ENCODE data around the gene NMRAL1. TPM values are rescaled to one million over a fixed set of nuclear protein-coding genes. Genes with fewer than 3 reads are reported as not detected.

The NMRAL1 gene
- polyA plus RNA-seq, 3 donors from 2014 or later: 46.1 to 65.3 (median 60.7) TPM

GRCh38 chr16:4450430-4450829, 24.0 kb downstream of the NMRAL1 start:
- Mint-ChIP-seq H3K36me3 (peaks cover 6 to 44% (median 8%) of the 10 kb centered on the region in 3 donors), H3K4me1 (no peaks in the 10 kb centered on the region), H3K27me3 (ENCODE audit: low read depth in 3 of 3) (no peaks in the 10 kb centered on the region)

DNA sequence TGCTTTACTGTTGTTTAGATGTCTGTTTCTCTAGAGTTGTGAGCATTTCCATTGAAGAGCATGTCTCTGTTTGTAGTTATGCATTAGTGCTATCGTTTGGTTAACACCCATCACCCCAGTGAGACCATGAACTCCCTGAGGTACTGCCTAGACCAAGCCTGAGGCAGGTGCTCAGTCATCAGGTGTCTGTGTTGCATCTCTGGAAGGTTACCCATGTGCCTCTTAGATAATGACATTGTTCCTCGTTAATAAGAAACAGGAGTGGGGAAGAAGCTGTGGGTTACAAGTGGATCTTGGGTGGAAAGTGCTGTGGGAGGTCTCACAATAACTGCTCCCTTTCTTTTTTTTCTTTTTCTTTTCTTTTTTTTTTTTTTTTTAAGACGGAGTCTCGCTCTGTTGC, 30.4 kb downstream of the NMRAL1 start:
- Mint-ChIP-seq H3K4me1 (no peaks in the 10 kb centered on the region), H3K4me3 (no peak overlapping the region), H3K27me3 (ENCODE audit: low read depth in 3 of 3) (peaks cover 2 to 7% (median 2%) of the 10 kb centered on the region in 3 donors), H3K36me3 (peaks cover 5 to 56% (median 33%) of the 10 kb centered on the region in 3 donors), H3K27ac (no peak overlapping the region), H3K9me3 (peaks cover 0 to 1% (median 0%) of the 10 kb centered on the region in 6 donors)
- DNase-seq: no peak

More at GRCh38 chr16:4450430-4450829, 24.0 kb downstream of the NMRAL1 start:
- no peak overlapping the region for H3K27ac Mint-ChIP-seq
- H3K9me3 Mint-ChIP-seq: peaks cover 0 to 1% (median 0%) of the 10 kb centered on the region in 6 donors
- DNase-seq: no peak
- H3K4me3 Mint-ChIP-seq: no peak overlapping the region

DNA sequence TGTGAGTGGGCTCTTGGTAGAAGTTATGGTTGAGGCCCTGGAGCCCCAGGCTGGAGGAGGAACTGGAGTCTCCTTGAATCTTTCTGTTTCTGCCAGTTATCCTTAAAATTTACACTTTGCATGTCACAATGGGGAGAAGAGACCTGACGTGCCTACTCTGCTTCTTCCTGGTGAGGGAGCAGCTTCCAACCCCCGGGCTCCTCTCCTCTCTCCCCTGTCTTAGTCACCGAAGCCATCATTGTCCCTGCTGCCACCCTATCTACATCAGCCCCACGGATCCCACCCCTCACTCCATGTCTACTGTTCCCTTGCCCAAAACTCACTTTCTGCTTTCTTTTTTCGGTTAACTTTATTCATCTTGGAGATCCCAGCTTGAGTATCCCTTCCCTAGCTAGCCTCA, 31.2 kb downstream of the NMRAL1 start:
- H3K4me1 Mint-ChIP-seq: no peaks in the 10 kb centered on the region
- peak overlapping the region in 1 of 6 donors; percentile 56 for H3K27ac Mint-ChIP-seq
- no peak for DNase-seq
- H3K36me3 Mint-ChIP-seq: peaks cover 5 to 59% (median 33%) of the 10 kb centered on the region in 3 donors
- peaks cover 0 to 1% (median 0%) of the 10 kb centered on the region in 6 donors for H3K9me3 Mint-ChIP-seq
- no peak overlapping the region for H3K4me3 Mint-ChIP-seq
- H3K27me3 Mint-ChIP-seq (ENCODE audit: low read depth in 3 of 3): peaks cover 2 to 7% (median 2%) of the 10 kb centered on the region in 3 donors

DNA sequence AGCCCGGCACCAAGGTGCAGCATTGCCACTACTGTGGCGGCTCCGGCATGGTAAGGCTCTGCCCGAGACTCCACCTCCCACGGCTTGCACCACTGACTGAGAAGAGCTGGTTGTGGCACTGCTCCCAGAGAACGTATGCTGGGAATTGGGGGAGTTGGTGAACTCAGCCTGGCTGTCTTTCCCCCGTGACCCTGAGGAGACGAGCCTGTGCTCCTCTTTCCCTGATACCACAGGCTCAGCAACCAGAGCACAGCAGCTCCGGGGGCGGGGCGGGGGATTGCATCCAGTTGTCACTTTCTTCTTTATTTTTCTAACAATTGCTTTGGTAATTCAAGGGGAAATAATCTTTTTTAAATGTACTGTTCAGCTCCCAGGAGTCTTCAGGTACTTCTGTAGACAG, 32.1 kb downstream of the NMRAL1 start:
- H3K9me3 Mint-ChIP-seq: peaks cover 0 to 1% (median 0%) of the 10 kb centered on the region in 6 donors
- H3K27ac Mint-ChIP-seq: no peak overlapping the region
- DNase-seq: no peak
- H3K27me3 Mint-ChIP-seq (ENCODE audit: low read depth in 3 of 3): peaks cover 2 to 7% (median 2%) of the 10 kb centered on the region in 3 donors
- peaks cover 5 to 62% (median 33%) of the 10 kb centered on the region in 3 donors for H3K36me3 Mint-ChIP-seq
- H3K4me3 Mint-ChIP-seq: no peak overlapping the region
- no peaks in the 10 kb centered on the region for H3K4me1 Mint-ChIP-seq

DNA sequence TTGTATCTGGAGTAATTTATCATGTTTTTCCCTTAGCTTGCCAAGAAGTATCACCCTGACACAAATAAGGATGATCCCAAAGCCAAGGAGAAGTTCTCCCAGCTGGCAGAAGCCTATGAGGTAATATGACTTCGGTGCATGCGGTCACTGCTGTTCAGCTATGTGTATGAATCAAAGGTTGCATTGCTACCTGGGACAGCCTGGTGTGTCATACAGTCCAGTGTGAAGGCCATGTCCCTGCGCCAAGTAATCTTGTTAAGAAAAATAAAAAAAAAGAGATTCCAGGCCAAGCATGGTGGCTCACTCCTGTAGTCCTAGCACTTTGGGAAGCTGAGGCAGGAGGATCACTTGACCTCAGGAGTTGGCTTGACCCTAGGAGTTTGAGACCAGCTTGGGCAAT, 37.1 kb downstream of the NMRAL1 start:
- Mint-ChIP-seq H3K36me3 (peaks cover 15 to 47% (median 25%) of the 10 kb centered on the region in 3 donors), H3K9me3 (no peaks in the 10 kb centered on the region), H3K27me3 (ENCODE audit: low read depth in 3 of 3) (peaks cover 0 to 2% (median 0%) of the 10 kb centered on the region in 3 donors), H3K4me1 (no peaks in the 10 kb centered on the region), H3K4me3 (no peak overlapping the region), H3K27ac (no peak overlapping the region)
- DNase-seq: no peak

- no peak overlapping the region for H3K27ac Mint-ChIP-seq
- H3K4me3 Mint-ChIP-seq: no peak overlapping the region
- H3K4me1 Mint-ChIP-seq: no peaks in the 10 kb centered on the region
- peaks cover 0 to 2% (median 0%) of the 10 kb centered on the region in 3 donors for H3K27me3 Mint-ChIP-seq (ENCODE audit: low read depth in 3 of 3)
- no peak for DNase-seq
- H3K9me3 Mint-ChIP-seq: no peaks in the 10 kb centered on the region
- peaks cover 13 to 32% (median 15%) of the 10 kb centered on the region in 3 donors for H3K36me3 Mint-ChIP-seq
These were observed 38.9 kb downstream of the NMRAL1 start for GRCh38 chr16:4435337-4436067.

- H3K4me3 Mint-ChIP-seq: no peak overlapping the region
- no peaks in the 10 kb centered on the region for H3K4me1 Mint-ChIP-seq
- peaks cover 10 to 28% (median 15%) of the 10 kb centered on the region in 3 donors for H3K36me3 Mint-ChIP-seq
- DNase-seq: no peak
- no peaks in the 10 kb centered on the region for H3K27me3 Mint-ChIP-seq (ENCODE audit: low read depth in 3 of 3)
- H3K9me3 Mint-ChIP-seq: no peaks in the 10 kb centered on the region
- peak overlapping the region in 4 of 6 donors; percentile 9 to 61 (median 30) for H3K27ac Mint-ChIP-seq
These were observed 40.3 kb downstream of the NMRAL1 start for GRCh38 chr16:4433914-4434787.

- Mint-ChIP-seq H3K27ac (no peak overlapping the region), H3K4me1 (peaks cover 4% of the 10 kb centered on the region in 2 donors), H3K4me3 (no peak overlapping the region), H3K9me3 (no peaks in the 10 kb centered on the region), H3K36me3 (peaks cover 10 to 25% (median 18%) of the 10 kb centered on the region in 3 donors), H3K27me3 (ENCODE audit: low read depth in 3 of 3) (peaks cover 0 to 3% (median 0%) of the 10 kb centered on the region in 3 donors)
- no peak for DNase-seq
These were observed 41.2 kb downstream of the NMRAL1 start for GRCh38 chr16:4433228-4433627.

DNA sequence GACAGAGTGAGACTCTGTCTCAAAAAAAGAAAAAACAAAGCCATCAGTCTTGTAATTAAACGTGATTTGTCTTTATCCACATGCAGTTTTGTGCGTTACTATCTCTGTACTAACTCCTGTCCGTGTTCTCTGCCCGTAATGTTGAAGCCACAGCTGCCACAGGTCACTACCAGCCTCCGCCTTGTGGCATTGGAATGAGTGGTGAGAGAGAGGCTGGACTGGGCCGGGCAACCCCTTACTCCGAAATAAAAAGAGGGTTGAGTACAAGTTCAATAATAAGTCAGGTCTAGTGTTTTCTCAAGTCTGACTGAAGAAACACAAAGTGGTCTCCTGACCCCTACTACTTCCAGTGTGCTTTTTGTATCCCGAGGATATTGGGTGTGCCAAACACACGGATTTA, 43.4 kb downstream of the NMRAL1 start:
- Mint-ChIP-seq H3K27ac (no peak overlapping the region), H3K9me3 (no peaks in the 10 kb centered on the region), H3K4me3 (no peak overlapping the region), H3K4me1 (peaks cover 19 to 21% of the 10 kb centered on the region in 2 donors), H3K27me3 (ENCODE audit: low read depth in 3 of 3) (peaks cover 1 to 3% (median 2%) of the 10 kb centered on the region in 3 donors), H3K36me3 (peaks cover 7 to 14% (median 12%) of the 10 kb centered on the region in 3 donors)
- no peak for DNase-seq

DNA sequence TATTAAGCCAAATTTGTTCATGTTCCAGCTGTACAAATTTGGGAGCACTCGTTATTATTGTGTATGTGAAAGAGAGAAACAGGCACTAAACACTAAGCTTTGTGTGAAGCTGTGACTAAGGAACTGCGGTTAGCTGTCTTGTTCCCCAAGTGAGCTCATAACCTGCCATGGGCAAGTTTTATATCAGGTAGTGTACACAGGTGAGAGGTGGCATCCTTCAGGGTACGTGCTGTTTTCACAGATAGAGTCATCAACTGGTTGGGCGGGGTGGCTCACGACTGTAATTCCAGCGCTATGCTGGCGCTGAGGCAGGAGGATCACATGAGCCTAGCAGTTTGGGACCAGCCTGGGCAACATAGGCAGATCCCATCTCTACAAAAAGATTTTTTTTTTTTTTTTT, 45.9 kb downstream of the NMRAL1 start:
- Mint-ChIP-seq H3K27me3 (ENCODE audit: low read depth in 3 of 3) (peaks cover 8 to 11% (median 8%) of the 10 kb centered on the region in 3 donors), H3K27ac (peak overlapping the region in 4 of 6 donors; percentile 6 to 72 (median 46)), H3K9me3 (no peaks in the 10 kb centered on the region), H3K4me1 (peaks cover 29 to 31% of the 10 kb centered on the region in 2 donors), H3K36me3 (peaks cover 0 to 3% (median 0%) of the 10 kb centered on the region in 3 donors), H3K4me3 (peak overlapping the region in 1 of 5 donors; percentile 25)
- DNase-seq: no peak

- DNase-seq: no peak
- Mint-ChIP-seq H3K4me1 (peaks cover 29 to 31% of the 10 kb centered on the region in 2 donors), H3K9me3 (no peaks in the 10 kb centered on the region), H3K36me3 (peaks cover 0 to 3% (median 0%) of the 10 kb centered on the region in 3 donors), H3K4me3 (peak overlapping the region; percentile 94 to 100 (median 96)), H3K27ac (peak overlapping the region; percentile 93 to 99 (median 99)), H3K27me3 (ENCODE audit: low read depth in 3 of 3) (peaks cover 9 to 11% (median 9%) of the 10 kb centered on the region in 3 donors)
These were observed 47.6 kb downstream of the NMRAL1 start for GRCh38 chr16:4426722-4427372.

- peaks cover 29 to 31% of the 10 kb centered on the region in 2 donors for H3K4me1 Mint-ChIP-seq
- H3K27ac Mint-ChIP-seq: peak overlapping the region; percentile 93 to 99 (median 99)
- peak overlapping the region; percentile 94 to 100 (median 96) for H3K4me3 Mint-ChIP-seq
- DNase-seq: no peak
- no peaks in the 10 kb centered on the region for H3K9me3 Mint-ChIP-seq
- H3K27me3 Mint-ChIP-seq (ENCODE audit: low read depth in 3 of 3): peaks cover 9 to 11% (median 9%) of the 10 kb centered on the region in 3 donors
- peaks cover 0 to 3% (median 0%) of the 10 kb centered on the region in 3 donors for H3K36me3 Mint-ChIP-seq
These were observed 48.3 kb downstream of the NMRAL1 start for GRCh38 chr16:4426021-4426684.

All from immature natural killer cell (primary cell).